NCI-H128 (cell line): ENCODE data around the gene SERINC5.
"Not testable (repeated sequence)": the region's sequence is repeated elsewhere in the genome, so short reads cannot be mapped to it uniquely, and the experiment has no call there.

Experiments
- DNase-seq: peaks from one replicate; lab custom pipeline; 2025; ENCODE audit not compliant: unreplicated experiment; lab: John Stamatoyannopoulos, UW

Gene SERINC5

GRCh38 chr5:80204808-80205614 lies 50.8 kb downstream of the SERINC5 start:
- no peak for DNase-seq

- DNase-seq, result not testable (repeated sequence)
These were observed 54.1 kb downstream of the SERINC5 start for GRCh38 chr5:80201763-80202162.

- no peak for DNase-seq
These were observed 56.9 kb downstream of the SERINC5 start for GRCh38 chr5:80198920-80199319.

DNA sequence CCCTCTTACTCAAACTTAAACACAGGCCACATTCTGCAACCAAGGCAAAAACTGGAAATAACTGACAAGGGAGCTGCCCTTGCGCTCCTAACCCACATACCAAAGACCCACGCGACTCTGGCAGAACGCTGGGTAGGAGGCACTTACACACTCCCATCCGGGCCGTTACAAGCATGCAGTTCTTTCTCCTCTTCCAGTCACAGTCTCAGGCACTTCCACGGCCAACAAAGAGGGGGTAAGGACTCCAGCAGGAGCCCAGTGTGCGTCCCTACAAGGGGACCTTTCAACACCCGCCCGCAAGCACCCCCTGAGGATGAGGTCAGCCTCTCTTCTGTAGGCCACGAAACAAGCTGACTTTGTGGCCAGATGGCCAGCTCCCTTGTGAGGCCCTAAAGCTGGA lies 57.4 kb downstream of the SERINC5 start:
- DNase-seq, result no peak

DNA sequence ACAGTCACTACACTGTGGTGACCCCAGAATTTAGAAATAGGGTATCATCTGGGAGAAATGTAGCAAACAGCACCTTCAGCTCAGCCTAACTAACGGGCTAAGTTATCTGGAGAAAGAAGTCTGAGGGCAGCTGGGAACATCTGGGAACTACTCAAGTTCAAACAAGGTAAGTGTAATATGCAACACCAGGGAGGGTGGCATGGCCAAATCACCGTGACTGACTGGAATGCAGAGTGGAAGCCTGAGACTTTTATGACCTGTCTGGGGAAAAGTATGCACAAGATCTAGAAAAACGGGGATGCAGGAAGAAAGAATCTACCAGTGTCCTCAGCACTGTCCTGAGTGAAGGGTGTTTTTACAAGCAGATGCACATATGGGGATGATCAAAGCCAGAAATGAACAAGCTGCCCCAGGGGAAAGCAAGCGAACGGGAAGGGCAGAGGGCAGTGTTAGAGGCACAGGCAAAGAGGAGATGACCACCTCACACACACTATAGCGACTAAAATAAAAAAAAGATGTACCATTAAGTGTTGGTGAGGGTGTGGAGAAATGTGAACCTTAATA lies 59.9 kb downstream of the SERINC5 start:
- no peak for DNase-seq

DNA sequence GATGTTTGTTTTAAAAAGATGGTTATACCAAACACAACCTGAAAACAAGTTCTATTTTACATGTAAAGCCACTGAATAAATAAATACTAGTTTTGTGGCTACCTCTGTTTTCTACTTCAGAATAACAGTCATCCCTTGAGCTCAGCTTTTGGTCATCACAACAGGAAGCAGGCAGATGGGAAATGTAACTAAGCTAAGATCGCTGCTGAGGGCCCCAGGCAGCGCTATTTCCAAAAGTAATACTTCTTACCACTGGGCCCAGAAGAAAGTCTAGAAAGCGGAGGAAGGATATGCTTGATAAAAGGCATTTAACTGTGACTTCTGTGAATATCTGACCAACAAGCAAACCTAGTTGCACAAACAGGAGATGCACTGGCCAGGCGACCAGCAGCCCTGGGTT lies 61.4 kb downstream of the SERINC5 start:
- DNase-seq, result no peak

GRCh38 chr5:80193401-80193800 lies 62.4 kb downstream of the SERINC5 start:
- no peak for DNase-seq

- DNase-seq, result no peak
These were observed 63.2 kb downstream of the SERINC5 start for GRCh38 chr5:80192507-80193241.

- no peak for DNase-seq
These were observed 63.9 kb downstream of the SERINC5 start for GRCh38 chr5:80191991-80192398.

- no peak for DNase-seq
These were observed 64.5 kb downstream of the SERINC5 start for GRCh38 chr5:80191397-80191796.

GRCh38 chr5:80190960-80191359 lies 64.9 kb downstream of the SERINC5 start:
- no peak for DNase-seq

DNA sequence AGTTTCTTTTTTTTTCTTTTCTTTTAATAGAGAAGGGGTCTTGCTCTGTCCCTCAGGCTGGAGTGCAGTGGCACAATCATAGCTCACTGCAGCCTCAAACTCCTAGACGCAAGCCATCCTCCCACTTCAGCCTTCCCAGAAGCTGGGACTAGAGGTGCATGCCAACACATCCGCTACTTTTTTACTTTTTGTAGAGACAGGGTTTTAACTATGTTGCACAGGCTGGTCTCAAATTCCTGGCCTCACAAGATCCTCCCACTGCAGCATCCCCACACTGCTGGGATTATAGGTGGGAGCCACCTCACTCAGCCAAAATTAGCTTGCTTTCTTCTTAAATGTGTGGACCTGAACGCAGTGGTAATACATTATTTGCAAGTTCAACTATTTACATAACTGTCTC lies 66.1 kb downstream of the SERINC5 start:
- no peak for DNase-seq

GRCh38 chr5:80189201-80189600 lies 66.6 kb downstream of the SERINC5 start:
- DNase-seq, result no peak

- no peak for DNase-seq
These were observed 68.3 kb downstream of the SERINC5 start for GRCh38 chr5:80187421-80188090.

DNA sequence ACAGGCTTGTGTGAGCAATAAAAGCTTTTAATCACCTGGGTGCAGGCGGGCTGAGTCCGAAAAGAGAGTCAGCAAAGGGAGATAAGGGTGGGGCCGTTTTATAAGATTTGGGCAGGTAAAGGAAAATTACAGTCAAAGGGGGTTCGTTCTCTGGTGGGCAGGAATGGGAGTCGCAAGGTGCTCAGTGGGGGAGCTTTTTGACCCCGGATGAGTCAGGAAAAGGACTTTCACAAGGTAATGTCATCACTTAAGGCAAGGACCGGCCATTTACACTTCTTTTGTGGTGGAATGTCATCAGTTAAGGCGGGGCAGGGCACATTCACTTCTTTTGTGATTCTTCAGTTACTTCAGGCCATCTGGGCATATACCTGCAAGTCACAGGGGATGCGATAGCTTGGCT lies 70.3 kb downstream of the SERINC5 start:
- not testable (repeated sequence) for DNase-seq

GRCh38 chr5:80185095-80185494 lies 70.8 kb downstream of the SERINC5 start:
- DNase-seq, result no peak

DNA sequence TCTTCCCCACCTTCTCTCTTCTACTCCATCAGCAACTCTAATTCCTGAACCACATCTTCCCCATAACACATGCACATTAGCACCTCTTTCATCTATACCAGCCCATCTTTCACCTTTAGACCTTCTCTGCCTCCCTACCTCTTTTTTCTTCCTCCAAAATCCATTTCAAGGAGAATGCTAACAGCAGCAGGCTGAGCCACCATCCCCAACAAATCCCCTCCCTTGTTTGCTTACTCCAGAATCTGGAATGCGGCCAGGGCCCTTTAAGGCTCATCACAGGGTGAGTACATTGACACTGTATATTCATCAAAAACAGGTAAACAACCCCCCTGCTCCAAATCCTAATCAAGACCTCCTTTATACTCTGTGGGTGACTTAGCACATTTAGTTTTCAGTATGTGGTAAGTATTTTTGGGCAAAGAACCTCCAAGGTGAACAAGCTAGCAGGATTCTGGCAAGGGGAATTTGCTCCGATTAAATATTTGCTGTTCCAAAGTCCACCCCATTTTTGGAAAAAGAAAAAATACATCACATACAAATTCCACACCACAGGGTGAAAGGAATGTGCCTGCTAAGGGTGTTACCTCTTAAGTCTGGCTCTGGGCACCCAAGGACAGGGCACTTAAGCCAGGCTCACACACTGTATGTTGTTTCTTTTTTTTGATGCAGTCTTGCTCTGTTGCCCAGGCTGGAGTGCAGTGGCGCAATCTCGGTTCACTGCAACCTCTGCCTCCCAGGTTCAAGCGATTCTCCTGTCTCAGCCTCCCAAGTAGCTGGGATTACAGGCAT lies 71.4 kb downstream of the SERINC5 start:
- no peak for DNase-seq

GRCh38 chr5:80183728-80184234 lies 72.1 kb downstream of the SERINC5 start:
- not testable (repeated sequence) for DNase-seq

GRCh38 chr5:80182809-80183580 lies 72.9 kb downstream of the SERINC5 start:
- no peak for DNase-seq
